Vagina (tissue), 2 donors: ENCODE measurements around the gene FSIP1.

Source experiments
- POLR2A ChIP-seq, 2 donors: fragments of 450-650 bp; IDR thresholded peaks; one replicate each; pipeline ENCODE4 v1.6.1; 2017; ENCODE audit warnings: antibody characterized with exemption in 2 of 2, mild to moderate bottlenecking in 2 of 2, moderate library complexity in 2 of 2
- POLR2AphosphoS5 ChIP-seq, 2 donors: sonication (generic); formaldehyde crosslinking; IDR thresholded peaks; one replicate each; pipeline ENCODE4 v1.9.0; 2017; ENCODE audit warnings: antibody characterized with exemption in 2 of 2, mild to moderate bottlenecking in 2 of 2, low read depth in 1 of 2; ENCODE audit not compliant: insufficient read depth in 1 of 2
- TF ChIP-seq, protein P1 (sequence below), 3 experiments: fragments of 450-650 bp in 2 of 3; fragments of 200-600 bp in 1 of 3; sonication (generic) in 1 of 3; IDR thresholded peaks; one replicate each; pipeline ENCODE4 v1.5.1; 2017 to 2019; ENCODE audit warnings: antibody characterized with exemption in 3 of 3, mild to moderate bottlenecking in 2 of 3, moderate library complexity in 2 of 3

DNA sequence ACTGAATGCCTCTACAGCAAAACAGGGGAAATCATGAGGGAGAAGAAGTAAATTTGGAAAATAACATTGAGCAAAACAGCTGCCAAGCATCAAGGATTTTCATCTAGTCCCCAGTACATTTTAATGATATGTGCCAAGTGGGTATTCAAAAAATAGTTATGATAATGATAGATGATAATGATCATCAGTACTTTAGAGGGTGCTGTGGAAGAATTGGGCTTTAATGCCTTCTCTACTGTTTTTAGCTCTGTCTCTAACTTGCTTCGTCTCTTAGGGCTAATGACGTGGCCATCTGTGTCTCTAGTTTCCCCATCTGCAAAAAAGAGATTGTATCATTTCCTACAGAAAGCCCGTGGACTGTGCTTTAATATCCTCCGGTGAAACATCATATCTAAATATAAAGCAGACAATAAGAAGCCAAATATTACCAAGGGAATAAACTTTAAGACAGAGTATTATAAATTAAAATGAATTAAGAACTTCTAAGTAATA lies 10.2 kb upstream of the FSIP1 start:
- TF ChIP-seq, protein P1, sequence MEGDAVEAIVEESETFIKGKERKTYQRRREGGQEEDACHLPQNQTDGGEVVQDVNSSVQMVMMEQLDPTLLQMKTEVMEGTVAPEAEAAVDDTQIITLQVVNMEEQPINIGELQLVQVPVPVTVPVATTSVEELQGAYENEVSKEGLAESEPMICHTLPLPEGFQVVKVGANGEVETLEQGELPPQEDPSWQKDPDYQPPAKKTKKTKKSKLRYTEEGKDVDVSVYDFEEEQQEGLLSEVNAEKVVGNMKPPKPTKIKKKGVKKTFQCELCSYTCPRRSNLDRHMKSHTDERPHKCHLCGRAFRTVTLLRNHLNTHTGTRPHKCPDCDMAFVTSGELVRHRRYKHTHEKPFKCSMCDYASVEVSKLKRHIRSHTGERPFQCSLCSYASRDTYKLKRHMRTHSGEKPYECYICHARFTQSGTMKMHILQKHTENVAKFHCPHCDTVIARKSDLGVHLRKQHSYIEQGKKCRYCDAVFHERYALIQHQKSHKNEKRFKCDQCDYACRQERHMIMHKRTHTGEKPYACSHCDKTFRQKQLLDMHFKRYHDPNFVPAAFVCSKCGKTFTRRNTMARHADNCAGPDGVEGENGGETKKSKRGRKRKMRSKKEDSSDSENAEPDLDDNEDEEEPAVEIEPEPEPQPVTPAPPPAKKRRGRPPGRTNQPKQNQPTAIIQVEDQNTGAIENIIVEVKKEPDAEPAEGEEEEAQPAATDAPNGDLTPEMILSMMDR (IDR thresholded peaks at IDR 0.05) = no peak
- TF ChIP-seq POLR2A (IDR thresholded peaks at IDR 0.05) (no peak), POLR2AphosphoS5 (IDR thresholded peaks at IDR 0.05; ENCODE audit: insufficient read depth in 1 of 2, low read depth in 1 of 2) (no peak)
